Loucy (cell line): ENCODE results near the gene TCF7L2.

Source experiments
- H2AFZ ChIP-seq: fragments of 200-600 bp; sonication (generic); 2 replicates; pipeline ENCODE4 v1.6.0; 2016; ENCODE audit warnings: antibody characterized with exemption, mild to moderate bottlenecking, low read length, moderate library complexity
- H3F3A ChIP-seq: fragments of 200-600 bp; 2 replicates; pipeline ENCODE4 v1.6.0; 2016; ENCODE audit warnings: antibody characterized with exemption, low read depth, mild to moderate bottlenecking
- H3K27me3 ChIP-seq: fragments of 200-600 bp; sonication (generic); 2 replicates; pipeline ENCODE4 v1.6.1; 2014; ENCODE audit warnings: low read length, mild to moderate bottlenecking; ENCODE audit not compliant: insufficient read depth, poor library complexity, severe bottlenecking
- H3K36me3 ChIP-seq: fragments of 200-600 bp; sonication (generic); 2 replicates; pipeline ENCODE4 v1.6.1; 2016; ENCODE audit warnings: low read length; ENCODE audit not compliant: insufficient read depth
- H3K4me1 ChIP-seq: fragments of 200-600 bp; sonication (generic); 2 replicates; pipeline ENCODE4 v1.5.1; 2014; ENCODE audit warnings: low read length, mild to moderate bottlenecking; ENCODE audit not compliant: insufficient read depth, poor library complexity, severe bottlenecking
- H3K4me2 ChIP-seq: fragments of 200-600 bp; sonication (generic); 2 replicates; pipeline ENCODE4 v1.6.0; 2014; ENCODE audit warnings: antibody characterized with exemption, low read length, low read depth, mild to moderate bottlenecking; ENCODE audit not compliant: poor library complexity, severe bottlenecking
- H3K4me3 ChIP-seq: fragments of 200-600 bp; sonication (generic); 2 replicates; pipeline ENCODE4 v1.5.1; 2014; ENCODE audit warnings: low read length, mild to moderate bottlenecking, mixed read lengths; ENCODE audit not compliant: poor library complexity, severe bottlenecking
- H3K79me2 ChIP-seq: fragments of 200-600 bp; sonication (generic); 2 replicates; pipeline ENCODE4 v1.6.1; 2014; ENCODE audit warnings: low read length; ENCODE audit not compliant: insufficient read depth
- H3K9ac ChIP-seq: fragments of 200-600 bp; sonication (generic); 2 replicates; pipeline ENCODE4 v1.6.0; 2014; ENCODE audit warnings: mild to moderate bottlenecking, low read depth, low read length, moderate library complexity; ENCODE audit not compliant: poor library complexity, severe bottlenecking
- H3K9me2 ChIP-seq: fragments of 200-600 bp; sonication (generic); replicated peaks from 2 replicates; pipeline ENCODE4 v1.6.1; 2016; ENCODE audit warnings: low read depth, low read length, mixed read lengths
- H3K9me3 ChIP-seq: fragments of 200-600 bp; sonication (generic); 2 replicates; pipeline ENCODE4 v1.6.1; 2014; ENCODE audit warnings: mild to moderate bottlenecking, antibody characterized with exemption, low read length, low read depth; ENCODE audit not compliant: insufficient read depth
- H4K20me1 ChIP-seq: fragments of 200-600 bp; sonication (generic); 2 replicates; pipeline ENCODE4 v1.6.0; 2014; ENCODE audit warnings: antibody characterized with exemption, low read length, mild to moderate bottlenecking; ENCODE audit not compliant: insufficient read depth, poor library complexity, severe bottlenecking
- EZH2phosphoT487 ChIP-seq: fragments of 200-600 bp; IDR thresholded peaks from 2 replicates; pipeline ENCODE4 v1.6.1; 2018; ENCODE audit warnings: antibody characterized with exemption, mild to moderate bottlenecking, moderate library complexity, borderline replicate concordance
- TF ChIP-seq, protein P1 (sequence below): fragments of 200-600 bp; sonication (generic); conservative IDR thresholded peaks from 2 replicates; pipeline ENCODE4 v1.5.1; 2014; ENCODE audit warnings: mild to moderate bottlenecking, antibody characterized with exemption, low read length

Gene TCF7L2

DNA sequence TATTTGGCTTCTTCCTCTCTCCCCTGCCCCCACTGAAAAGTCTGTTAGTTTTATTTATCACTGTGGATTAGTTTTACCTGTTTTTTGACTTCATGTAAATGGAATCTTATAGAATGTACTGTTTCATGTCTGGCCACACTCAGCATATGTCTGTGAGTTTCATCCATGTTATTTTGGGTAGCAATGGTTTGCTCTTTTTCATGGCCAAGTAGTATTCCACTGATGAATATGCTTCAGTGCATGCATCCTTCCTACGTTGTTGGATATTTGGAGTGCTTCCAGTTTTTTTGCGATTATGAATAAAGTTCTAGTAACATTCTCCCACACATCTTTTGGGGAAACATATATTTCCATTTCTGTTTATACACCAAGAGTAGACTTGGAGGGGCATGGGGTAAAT lies 19.1 kb downstream of the TCF7L2 start:
- H3K4me2 ChIP-seq = no peak overlapping the region
- no peaks in the 10 kb centered on the region; the same call in 1 of the 2 replicates for H3K36me3 ChIP-seq
- H2AFZ ChIP-seq = no peak overlapping the region
- no peaks in the 10 kb centered on the region for H3K27me3 ChIP-seq
- peaks cover 9% of the 10 kb centered on the region; the same call in 1 of the 2 replicates for H3K79me2 ChIP-seq
- H3K4me3 ChIP-seq = no peak overlapping the region
- H3K9me3 ChIP-seq = no peaks in the 10 kb centered on the region
- no peaks in the 10 kb centered on the region for H3F3A ChIP-seq
- H3K9ac ChIP-seq = no peak overlapping the region
- no peaks in the 10 kb centered on the region for H3K9me2 ChIP-seq
- H3K4me1 ChIP-seq = no peaks in the 10 kb centered on the region
- no peak for TF ChIP-seq EZH2phosphoT487
- TF ChIP-seq, protein P1, sequence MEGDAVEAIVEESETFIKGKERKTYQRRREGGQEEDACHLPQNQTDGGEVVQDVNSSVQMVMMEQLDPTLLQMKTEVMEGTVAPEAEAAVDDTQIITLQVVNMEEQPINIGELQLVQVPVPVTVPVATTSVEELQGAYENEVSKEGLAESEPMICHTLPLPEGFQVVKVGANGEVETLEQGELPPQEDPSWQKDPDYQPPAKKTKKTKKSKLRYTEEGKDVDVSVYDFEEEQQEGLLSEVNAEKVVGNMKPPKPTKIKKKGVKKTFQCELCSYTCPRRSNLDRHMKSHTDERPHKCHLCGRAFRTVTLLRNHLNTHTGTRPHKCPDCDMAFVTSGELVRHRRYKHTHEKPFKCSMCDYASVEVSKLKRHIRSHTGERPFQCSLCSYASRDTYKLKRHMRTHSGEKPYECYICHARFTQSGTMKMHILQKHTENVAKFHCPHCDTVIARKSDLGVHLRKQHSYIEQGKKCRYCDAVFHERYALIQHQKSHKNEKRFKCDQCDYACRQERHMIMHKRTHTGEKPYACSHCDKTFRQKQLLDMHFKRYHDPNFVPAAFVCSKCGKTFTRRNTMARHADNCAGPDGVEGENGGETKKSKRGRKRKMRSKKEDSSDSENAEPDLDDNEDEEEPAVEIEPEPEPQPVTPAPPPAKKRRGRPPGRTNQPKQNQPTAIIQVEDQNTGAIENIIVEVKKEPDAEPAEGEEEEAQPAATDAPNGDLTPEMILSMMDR = no peak
- H4K20me1 ChIP-seq = peaks cover 4% of the 10 kb centered on the region

GRCh38 chr10:112969542-112969941 lies 19.5 kb downstream of the TCF7L2 start:
- H3F3A ChIP-seq = no peaks in the 10 kb centered on the region
- no peak overlapping the region for H2AFZ ChIP-seq
- H3K79me2 ChIP-seq = peaks cover 9% of the 10 kb centered on the region; the same call in 1 of the 2 replicates
- peaks cover 4% of the 10 kb centered on the region for H4K20me1 ChIP-seq
- no peak overlapping the region for H3K9ac ChIP-seq
- H3K27me3 ChIP-seq = no peaks in the 10 kb centered on the region
- H3K4me3 ChIP-seq = no peak overlapping the region
- no peaks in the 10 kb centered on the region for H3K9me3 ChIP-seq
- H3K4me1 ChIP-seq = no peaks in the 10 kb centered on the region
- H3K9me2 ChIP-seq = no peaks in the 10 kb centered on the region
- no peaks in the 10 kb centered on the region; the same call in 1 of the 2 replicates for H3K36me3 ChIP-seq
- H3K4me2 ChIP-seq = no peak overlapping the region
- TF ChIP-seq EZH2phosphoT487 = no peak
- TF ChIP-seq, protein P1 = no peak

DNA sequence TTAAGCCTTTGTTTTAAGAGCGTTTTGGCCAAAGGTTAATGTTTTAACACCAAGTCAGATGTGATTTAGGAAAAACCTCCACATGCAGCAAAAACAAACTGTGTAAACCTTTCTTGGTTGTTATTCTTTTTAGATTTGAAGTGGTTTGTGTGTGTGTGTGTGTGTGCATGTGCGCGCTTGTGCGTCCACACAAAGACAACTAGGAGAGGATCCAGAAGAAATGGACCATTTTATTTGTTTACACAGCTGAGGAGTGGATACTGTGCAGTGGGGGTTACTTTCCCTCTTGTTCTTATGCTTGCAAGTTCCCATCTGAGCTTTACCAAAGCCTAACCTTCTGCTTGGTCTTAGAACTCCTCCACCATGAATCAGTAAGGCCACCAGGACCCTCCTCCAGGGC lies 20.0 kb downstream of the TCF7L2 start:
- no peak overlapping the region for H3K9ac ChIP-seq
- H3K4me1 ChIP-seq = no peaks in the 10 kb centered on the region
- H3K79me2 ChIP-seq = peaks cover 9% of the 10 kb centered on the region; the same call in 1 of the 2 replicates
- no peak overlapping the region for H3K4me3 ChIP-seq
- H4K20me1 ChIP-seq = peaks cover 4% of the 10 kb centered on the region
- no peaks in the 10 kb centered on the region for H3K9me2 ChIP-seq
- no peaks in the 10 kb centered on the region for H3K9me3 ChIP-seq
- H2AFZ ChIP-seq = no peak overlapping the region
- H3F3A ChIP-seq = no peaks in the 10 kb centered on the region
- no peak overlapping the region for H3K4me2 ChIP-seq
- TF ChIP-seq, protein P1 = no peak
- TF ChIP-seq EZH2phosphoT487 = no peak
- no peaks in the 10 kb centered on the region; the same call in 1 of the 2 replicates for H3K36me3 ChIP-seq
- no peaks in the 10 kb centered on the region for H3K27me3 ChIP-seq
